OCI-LY3 (cell line): ENCODE measurements around the gene TACC2.

Experiments
- H2AFZ ChIP-seq: fragments of 200-600, 300-600 bp; shearing (Covaris generic); 2 replicates; pipeline ENCODE4 v1.6.0; 2014; ENCODE audit warnings: antibody characterized with exemption, low read depth, low read length
- H3K27ac ChIP-seq: fragments of 200-600, 300-600 bp; sonication (generic); 2 replicates; pipeline ENCODE4 v1.5.1; 2014; ENCODE audit warnings: mild to moderate bottlenecking, low read length, moderate library complexity, mixed read lengths
- H3K27me3 ChIP-seq: fragments of 200-600, 300-600 bp; sonication (generic); 2 replicates; pipeline ENCODE4 v1.6.1; 2014; ENCODE audit warnings: low read depth, low read length, mixed read lengths
- H3K36me3 ChIP-seq: fragments of 200-600, 300-600 bp; sonication (generic); replicated peaks from 2 replicates; pipeline ENCODE3; 2014; ENCODE audit warnings: low read depth, low read length, mixed read lengths
- H3K4me1 ChIP-seq: fragments of 300-600, 200-600 bp; sonication (generic); 2 replicates; pipeline ENCODE4 v1.6.1; 2014; ENCODE audit warnings: low read length, mixed read lengths
- H3K4me2 ChIP-seq: fragments of 200-600, 300-600 bp; sonication (generic); 2 replicates; pipeline ENCODE4 v1.6.1; 2014; ENCODE audit warnings: low read length, mixed read lengths
- H3K4me3 ChIP-seq: fragments of 300-600, 200-600 bp; sonication (generic); 2 replicates; pipeline ENCODE4 v1.5.1; 2014; ENCODE audit warnings: antibody characterized with exemption, mild to moderate bottlenecking, low read length, moderate library complexity
- H3K79me2 ChIP-seq: fragments of 300-600, 200-600 bp; shearing (Covaris generic); 2 replicates; pipeline ENCODE4 v1.6.1; 2014; ENCODE audit warnings: mild to moderate bottlenecking, low read length, mixed read lengths
- H3K9ac ChIP-seq: fragments of 300-600, 200-600 bp; shearing (Covaris generic); 2 replicates; pipeline ENCODE4 v1.6.0; 2014; ENCODE audit warnings: mild to moderate bottlenecking, low read length, moderate library complexity
- H3K9me3 ChIP-seq: fragments of 200-600, 300-600 bp; shearing (Covaris generic); 2 replicates; pipeline ENCODE4 v1.6.1; 2014; ENCODE audit warnings: low read length, mixed read lengths; ENCODE audit not compliant: insufficient read depth
- H4K20me1 ChIP-seq: fragments of 200-600, 300-600 bp; sonication (generic); 2 replicates; pipeline ENCODE4 v1.6.1; 2016; ENCODE audit warnings: low read length, mixed read lengths; ENCODE audit not compliant: insufficient read depth
- CTCF ChIP-seq: fragments of 200-600, 300-600 bp; sonication (generic); IDR thresholded peaks from 2 replicates; pipeline ENCODE4 v1.5.1; 2014; ENCODE audit warnings: antibody characterized with exemption, low read length, low read depth
- EZH2phosphoT487 ChIP-seq: fragments of 200-600 bp; shearing (Covaris generic); IDR thresholded peaks from 2 replicates; pipeline ENCODE4 v1.6.1; 2018; ENCODE audit warnings: antibody characterized with exemption, mixed run types, low read depth

TACC2 gene

GRCh38 chr10:121947343-121948330, 41.3 kb upstream of the TACC2 start:
- Histone ChIP-seq H2AFZ (no peak overlapping the region), H3K9ac (no peak overlapping the region), H3K4me3 (no peak overlapping the region), H3K27ac (no peak overlapping the region), H3K36me3 (no peaks in the 10 kb centered on the region), H3K4me2 (no peak overlapping the region), H4K20me1 (no peaks in the 10 kb centered on the region), H3K4me1 (no peaks in the 10 kb centered on the region), H3K79me2 (no peaks in the 10 kb centered on the region), H3K27me3 (no peaks in the 10 kb centered on the region), H3K9me3 (no peaks in the 10 kb centered on the region)
- no peak for TF ChIP-seq CTCF
- no peak for TF ChIP-seq EZH2phosphoT487

GRCh38 chr10:121949049-121949448, 39.9 kb upstream of the TACC2 start:
- no peaks in the 10 kb centered on the region for H4K20me1 ChIP-seq
- H3K4me3 ChIP-seq, result no peak overlapping the region
- H3K4me1 ChIP-seq, result no peaks in the 10 kb centered on the region
- no peak overlapping the region for H3K27ac ChIP-seq
- H3K9ac ChIP-seq, result no peak overlapping the region
- TF ChIP-seq CTCF (no peak), EZH2phosphoT487 (no peak)
- H2AFZ ChIP-seq, result no peak overlapping the region
- H3K4me2 ChIP-seq, result no peak overlapping the region
- H3K79me2 ChIP-seq, result no peaks in the 10 kb centered on the region
- H3K9me3 ChIP-seq, result no peaks in the 10 kb centered on the region
- H3K27me3 ChIP-seq, result no peaks in the 10 kb centered on the region
- no peaks in the 10 kb centered on the region for H3K36me3 ChIP-seq

GRCh38 chr10:121949451-121949850, 39.5 kb upstream of the TACC2 start:
- H3K4me3 ChIP-seq, result no peak overlapping the region
- H3K9me3 ChIP-seq, result no peaks in the 10 kb centered on the region
- H3K36me3 ChIP-seq, result no peaks in the 10 kb centered on the region
- no peak overlapping the region for H3K9ac ChIP-seq
- no peaks in the 10 kb centered on the region for H3K79me2 ChIP-seq
- no peak overlapping the region for H2AFZ ChIP-seq
- TF ChIP-seq CTCF (no peak), EZH2phosphoT487 (no peak)
- no peak overlapping the region for H3K4me2 ChIP-seq
- H3K27me3 ChIP-seq, result no peaks in the 10 kb centered on the region
- no peaks in the 10 kb centered on the region for H4K20me1 ChIP-seq
- no peak overlapping the region for H3K27ac ChIP-seq
- H3K4me1 ChIP-seq, result no peaks in the 10 kb centered on the region

- H3K27me3 ChIP-seq, result no peaks in the 10 kb centered on the region
- H3K36me3 ChIP-seq, result peaks cover 3% of the 10 kb centered on the region
- H2AFZ ChIP-seq, result no peak overlapping the region
- H3K4me2 ChIP-seq, result no peak overlapping the region
- no peak overlapping the region for H3K9ac ChIP-seq
- H3K4me3 ChIP-seq, result no peak overlapping the region
- no peaks in the 10 kb centered on the region for H4K20me1 ChIP-seq
- H3K27ac ChIP-seq, result no peak overlapping the region
- no peaks in the 10 kb centered on the region for H3K9me3 ChIP-seq
- no peaks in the 10 kb centered on the region for H3K4me1 ChIP-seq
- TF ChIP-seq EZH2phosphoT487 (no peak), CTCF (no peak)
- no peaks in the 10 kb centered on the region for H3K79me2 ChIP-seq
Observed at GRCh38 chr10:121952226-121952625, 36.7 kb upstream of the TACC2 start.
